Ovary (tissue), 3 donors: Measurements from ENCODE around the gene PIP4K2C.

ENCODE experiments used
- CTCF ChIP-seq, 3 donors: fragments of 450-650 bp in 2 of 3; fragments of 200-600 bp in 1 of 3; IDR thresholded peaks; one replicate each; pipeline versions ENCODE4 v1.5.1 to v1.8.0; 2016 to 2022; ENCODE audit warnings: antibody characterized with exemption in 3 of 3, mild to moderate bottlenecking in 1 of 3
- POLR2A ChIP-seq: fragments of 450-650 bp; IDR thresholded peaks from one replicate; pipeline ENCODE4 v1.6.1; 2017; ENCODE audit warnings: antibody characterized with exemption, mild to moderate bottlenecking, moderate library complexity
- donor health status: DM: no; HTN: no; CAD: no.

GRCh38 chr12:57548013-57548315 lies 43.0 kb upstream of the PIP4K2C start:
- no peak for TF ChIP-seq CTCF (IDR thresholded peaks at IDR 0.05)
- TF ChIP-seq POLR2A, result no peak
